Memory B cell (primary cell): ENCODE measurements around the gene AKAP6.

Experiments used
- ATAC-seq: fragments of 150-1000 bp; cut with Tn5 transposase; 2 replicates; pipeline ENCODE4 v1.10.0; 2021; ENCODE audit warnings: low read depth, mild to moderate bottlenecking, moderate library complexity
- DNase-seq, 2 donors: peaks; one replicate each; pipeline ENCODE4 v3.0.0; 2022; ENCODE audit warnings: low spot score in 2 of 2
- H3K27ac Mint-ChIP-seq: one replicate; pipeline ENCODE4 v1.8.0; 2022; ENCODE audit warnings: mild to moderate bottlenecking, moderate library complexity, mixed read lengths
- H3K27me3 Mint-ChIP-seq: one replicate; pipeline ENCODE4 v1.8.0; 2022; ENCODE audit warnings: mixed read lengths
- H3K36me3 Mint-ChIP-seq: one replicate; pipeline ENCODE4 v1.8.0; 2022; ENCODE audit warnings: mild to moderate bottlenecking, mixed read lengths
- H3K4me1 Mint-ChIP-seq: one replicate; pipeline ENCODE4 v1.8.0; 2022; ENCODE audit warnings: mixed read lengths
- H3K4me3 Mint-ChIP-seq: one replicate; pipeline ENCODE4 v1.8.0; 2022; ENCODE audit warnings: mild to moderate bottlenecking, moderate library complexity, mixed read lengths
- H3K9me3 Mint-ChIP-seq: one replicate; pipeline ENCODE4 v1.8.0; 2022; ENCODE audit warnings: mixed read lengths

AKAP6 gene

DNA sequence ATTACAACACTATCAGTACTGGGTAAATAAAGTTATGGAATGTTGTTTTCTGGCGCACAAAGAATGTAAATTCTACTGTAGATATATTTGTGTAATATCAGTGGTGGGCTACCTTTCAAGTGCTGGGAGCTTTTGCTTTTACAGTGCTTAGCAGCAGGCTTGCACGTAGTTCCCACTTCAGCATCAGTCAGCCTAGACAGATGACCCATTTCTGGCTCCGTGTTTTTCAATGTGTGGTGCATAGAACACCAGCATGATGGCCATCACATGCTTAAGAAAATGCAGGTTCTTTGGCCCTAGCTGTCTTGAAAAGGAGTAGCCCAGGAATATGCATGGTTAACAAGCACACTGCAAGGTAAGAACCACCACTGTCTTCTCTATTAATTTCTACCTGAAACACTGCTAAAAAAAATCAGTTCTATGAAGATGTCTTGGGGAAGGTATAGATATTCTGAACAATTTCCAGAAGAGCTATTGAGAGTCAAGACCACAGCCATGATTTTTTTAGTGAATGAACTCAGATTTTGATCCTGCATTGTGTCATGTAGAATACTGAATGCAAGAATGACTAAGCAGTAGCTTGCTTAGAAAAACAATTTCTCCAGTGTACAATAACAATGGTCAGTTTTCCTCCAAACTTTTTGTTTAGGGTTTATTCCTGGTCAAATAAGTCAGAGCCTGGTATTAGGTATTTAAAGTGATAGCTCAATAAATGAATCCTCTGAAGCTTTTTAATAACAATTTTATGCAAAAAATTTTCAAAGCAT, 195.7 kb downstream of the AKAP6 start:
- peaks cover 2% of the 10 kb centered on the region for H3K9me3 Mint-ChIP-seq
- ATAC-seq (no peak), DNase-seq (no peak)
- H3K36me3 Mint-ChIP-seq: no peaks in the 10 kb centered on the region
- no peak overlapping the region for H3K27ac Mint-ChIP-seq
- no peaks in the 10 kb centered on the region for H3K4me1 Mint-ChIP-seq
- H3K4me3 Mint-ChIP-seq: no peak overlapping the region
- no peaks in the 10 kb centered on the region for H3K27me3 Mint-ChIP-seq

DNA sequence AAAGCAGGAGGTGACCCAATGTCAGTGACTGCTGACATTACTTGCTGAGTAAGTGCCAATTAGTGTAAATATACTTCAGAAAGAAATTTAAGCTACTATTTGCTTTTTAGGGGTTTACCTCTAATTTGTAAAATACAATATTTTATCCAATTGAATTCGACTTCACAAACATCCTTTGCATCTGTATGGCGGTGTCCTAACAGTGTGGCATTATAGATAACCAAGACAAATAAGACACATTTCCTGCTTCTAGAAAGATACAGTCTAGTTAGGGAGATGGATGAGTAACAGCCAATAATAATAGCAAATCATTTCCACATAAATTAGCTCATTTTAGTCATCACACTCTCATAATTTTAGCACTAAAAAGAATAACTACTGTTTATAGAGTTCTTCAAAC, 196.5 kb downstream of the AKAP6 start:
- Mint-ChIP-seq H3K27ac (no peak overlapping the region), H3K27me3 (peaks cover 3% of the 10 kb centered on the region), H3K36me3 (no peaks in the 10 kb centered on the region), H3K4me3 (no peak overlapping the region), H3K4me1 (no peaks in the 10 kb centered on the region), H3K9me3 (no peaks in the 10 kb centered on the region)
- ATAC-seq: no peak
- DNase-seq: no peak

DNA sequence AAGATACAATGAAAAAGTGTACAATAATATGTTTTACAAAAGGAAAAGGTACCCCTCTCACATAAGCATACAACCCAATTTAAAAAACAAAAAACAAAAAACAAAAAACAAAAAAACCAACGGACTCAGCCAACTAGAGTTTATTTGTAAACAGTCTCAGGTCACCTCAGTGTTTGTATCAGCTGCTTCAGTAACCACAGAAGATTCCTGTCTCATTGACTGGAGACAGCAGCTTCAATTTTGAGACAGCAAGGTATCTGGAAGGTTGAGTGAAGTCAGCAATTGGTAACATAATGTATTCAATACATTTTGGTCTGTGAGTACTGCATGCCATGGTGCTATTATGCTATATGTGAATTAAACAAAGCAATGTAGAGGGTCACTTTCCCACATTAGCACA, 201.7 kb downstream of the AKAP6 start:
- no peak for ATAC-seq
- Mint-ChIP-seq H3K4me1 (no peaks in the 10 kb centered on the region), H3K36me3 (no peaks in the 10 kb centered on the region), H3K4me3 (no peak overlapping the region), H3K27me3 (peaks cover 3% of the 10 kb centered on the region), H3K27ac (no peak overlapping the region), H3K9me3 (no peaks in the 10 kb centered on the region)
- DNase-seq: no peak

DNA sequence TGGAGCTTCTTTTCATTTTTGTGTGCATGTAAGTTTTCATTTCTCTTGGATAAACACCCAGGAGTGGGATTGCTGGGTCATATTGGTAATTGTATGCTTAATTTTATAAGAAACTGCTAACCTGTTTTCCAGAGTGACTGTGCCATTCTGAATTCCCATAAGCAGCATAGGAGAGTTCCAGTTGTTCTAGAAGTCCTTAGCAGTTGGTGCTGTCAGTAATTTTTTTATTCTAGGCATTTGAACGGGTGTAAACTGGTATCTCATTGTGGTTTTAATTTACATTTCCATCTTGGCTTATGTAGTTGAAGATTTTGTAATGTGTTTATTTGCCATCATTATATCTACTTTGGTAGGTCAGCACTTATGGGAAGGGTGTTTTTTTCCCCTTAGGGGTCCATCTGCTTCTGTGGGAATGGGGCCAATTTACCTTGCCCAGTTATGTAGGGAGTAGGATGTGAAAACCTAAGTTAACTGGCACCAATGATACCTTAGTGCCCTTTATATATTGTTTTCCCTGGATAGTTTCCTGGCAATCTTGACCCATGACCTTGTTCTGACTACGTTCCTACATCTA, 202.9 kb downstream of the AKAP6 start:
- Mint-ChIP-seq H3K4me1 (no peaks in the 10 kb centered on the region), H3K27ac (no peak overlapping the region), H3K4me3 (no peak overlapping the region), H3K27me3 (peaks cover 3% of the 10 kb centered on the region), H3K9me3 (no peaks in the 10 kb centered on the region), H3K36me3 (peaks cover 3% of the 10 kb centered on the region)
- DNase-seq (no peak), ATAC-seq (no peak)

DNA sequence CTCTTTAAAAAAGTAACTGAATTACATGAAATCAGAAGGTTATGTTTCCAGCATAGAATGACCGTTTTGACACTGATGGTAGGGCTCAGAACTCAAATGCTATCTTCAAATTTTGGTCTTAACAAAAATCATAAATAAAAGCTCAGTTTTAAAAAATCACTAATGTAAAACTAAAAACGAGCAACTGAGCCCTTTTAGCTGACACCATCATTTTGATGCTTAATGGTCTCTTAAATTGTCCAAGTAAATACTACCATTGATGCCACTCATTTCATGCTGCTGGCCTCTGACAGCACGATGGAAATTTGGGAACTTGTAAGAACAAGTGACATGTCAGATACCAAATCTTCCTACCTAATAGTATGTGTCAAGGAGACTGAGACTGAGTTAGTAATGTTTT, 205.0 kb downstream of the AKAP6 start:
- H3K4me3 Mint-ChIP-seq: no peak overlapping the region
- H3K9me3 Mint-ChIP-seq: no peaks in the 10 kb centered on the region
- H3K27ac Mint-ChIP-seq: no peak overlapping the region
- H3K27me3 Mint-ChIP-seq: peaks cover 3% of the 10 kb centered on the region
- DNase-seq (no peak), ATAC-seq (no peak)
- H3K36me3 Mint-ChIP-seq: peaks cover 3% of the 10 kb centered on the region
- H3K4me1 Mint-ChIP-seq: no peaks in the 10 kb centered on the region

DNA sequence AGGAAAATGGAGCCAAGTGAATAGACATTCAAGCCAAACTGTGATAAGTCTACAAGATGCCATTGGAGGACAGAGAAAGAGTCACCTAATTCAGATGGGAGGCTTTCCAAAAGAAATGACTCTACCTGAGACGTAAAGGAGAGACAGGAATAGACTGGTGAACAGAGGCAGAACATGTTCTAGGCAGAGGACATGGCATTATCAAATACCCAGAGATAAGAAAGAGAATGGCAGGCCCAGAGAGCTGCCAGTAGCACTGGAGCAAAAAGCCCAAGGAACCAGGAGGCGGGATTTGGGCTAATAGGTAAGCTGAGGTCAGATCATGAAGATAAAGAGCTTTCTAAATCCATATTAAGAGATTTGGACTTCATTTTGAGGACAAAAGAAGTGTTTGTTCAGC, 207.1 kb downstream of the AKAP6 start:
- ATAC-seq: no peak
- Mint-ChIP-seq H3K4me3 (no peak overlapping the region), H3K27ac (no peak overlapping the region), H3K9me3 (no peaks in the 10 kb centered on the region), H3K4me1 (no peaks in the 10 kb centered on the region), H3K27me3 (no peaks in the 10 kb centered on the region), H3K36me3 (peaks cover 3% of the 10 kb centered on the region)
- no peak for DNase-seq

DNA sequence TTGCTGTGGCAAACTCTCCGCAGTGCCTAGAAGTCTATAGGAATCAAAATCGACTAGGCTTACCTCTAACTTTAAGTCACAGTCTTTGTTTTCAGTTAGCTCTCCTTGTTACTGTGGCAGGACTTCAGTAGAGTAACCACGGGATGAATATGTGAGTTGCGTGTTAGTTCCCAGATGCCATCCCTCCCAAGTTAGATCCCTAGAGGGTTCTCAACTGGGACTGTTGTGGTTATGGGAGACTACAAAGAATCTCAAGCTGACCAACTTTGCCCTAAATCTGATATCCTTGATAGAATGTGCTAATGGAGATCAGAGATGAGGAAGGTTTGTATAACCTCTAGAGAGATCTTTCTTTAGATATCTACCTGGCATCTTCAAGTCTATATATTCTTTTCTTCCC, 208.1 kb downstream of the AKAP6 start:
- DNase-seq: no peak
- Mint-ChIP-seq H3K27me3 (no peaks in the 10 kb centered on the region), H3K4me3 (no peak overlapping the region), H3K36me3 (peaks cover 3% of the 10 kb centered on the region), H3K4me1 (no peaks in the 10 kb centered on the region), H3K9me3 (no peaks in the 10 kb centered on the region), H3K27ac (no peak overlapping the region)
- ATAC-seq: no peak

DNA sequence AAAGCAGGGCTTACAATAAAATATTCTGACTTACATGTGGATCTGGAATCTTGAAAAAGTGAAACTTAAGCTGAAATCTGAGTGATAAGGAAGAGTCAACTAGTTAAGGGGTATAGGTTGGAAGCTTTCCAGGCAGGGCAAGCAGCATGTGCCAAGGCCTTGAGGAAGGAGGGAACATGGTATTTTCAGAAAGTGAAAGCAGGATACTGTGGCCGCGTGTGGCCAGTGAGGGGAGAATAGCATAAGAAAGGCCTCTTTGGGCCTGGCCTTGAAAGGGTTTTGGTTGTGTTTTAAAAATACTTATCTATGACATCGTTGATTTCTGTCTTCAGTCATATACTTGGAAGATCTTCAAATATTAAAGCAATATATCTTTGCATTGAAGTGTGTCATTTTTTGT, 213.4 kb downstream of the AKAP6 start:
- Mint-ChIP-seq H3K9me3 (no peaks in the 10 kb centered on the region), H3K27ac (no peak overlapping the region), H3K27me3 (no peaks in the 10 kb centered on the region), H3K4me1 (no peaks in the 10 kb centered on the region), H3K4me3 (no peak overlapping the region), H3K36me3 (no peaks in the 10 kb centered on the region)
- ATAC-seq (no peak), DNase-seq (no peak)

DNA sequence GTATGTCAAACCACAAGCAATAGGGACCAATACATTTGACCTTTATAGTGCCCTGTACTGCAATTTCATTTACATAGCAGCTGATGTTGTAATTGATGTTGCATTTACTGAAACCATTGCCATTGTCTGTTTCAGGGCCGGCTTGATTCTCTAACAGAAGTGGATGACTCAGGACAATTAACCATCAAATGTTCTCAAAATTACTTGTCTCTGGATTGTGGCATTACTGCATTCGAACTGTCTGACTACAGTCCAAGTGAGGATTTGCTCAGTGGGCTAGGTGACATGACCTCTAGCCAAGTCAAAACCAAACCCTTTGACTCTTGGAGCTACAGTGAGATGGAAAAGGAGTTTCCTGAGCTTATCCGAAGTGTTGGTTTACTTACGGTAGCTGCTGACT, 216.0 kb downstream of the AKAP6 start:
- Mint-ChIP-seq H3K4me3 (no peak overlapping the region), H3K4me1 (no peaks in the 10 kb centered on the region), H3K27me3 (no peaks in the 10 kb centered on the region), H3K9me3 (no peaks in the 10 kb centered on the region), H3K36me3 (no peaks in the 10 kb centered on the region), H3K27ac (no peak overlapping the region)
- no peak for ATAC-seq
- DNase-seq: no peak

DNA sequence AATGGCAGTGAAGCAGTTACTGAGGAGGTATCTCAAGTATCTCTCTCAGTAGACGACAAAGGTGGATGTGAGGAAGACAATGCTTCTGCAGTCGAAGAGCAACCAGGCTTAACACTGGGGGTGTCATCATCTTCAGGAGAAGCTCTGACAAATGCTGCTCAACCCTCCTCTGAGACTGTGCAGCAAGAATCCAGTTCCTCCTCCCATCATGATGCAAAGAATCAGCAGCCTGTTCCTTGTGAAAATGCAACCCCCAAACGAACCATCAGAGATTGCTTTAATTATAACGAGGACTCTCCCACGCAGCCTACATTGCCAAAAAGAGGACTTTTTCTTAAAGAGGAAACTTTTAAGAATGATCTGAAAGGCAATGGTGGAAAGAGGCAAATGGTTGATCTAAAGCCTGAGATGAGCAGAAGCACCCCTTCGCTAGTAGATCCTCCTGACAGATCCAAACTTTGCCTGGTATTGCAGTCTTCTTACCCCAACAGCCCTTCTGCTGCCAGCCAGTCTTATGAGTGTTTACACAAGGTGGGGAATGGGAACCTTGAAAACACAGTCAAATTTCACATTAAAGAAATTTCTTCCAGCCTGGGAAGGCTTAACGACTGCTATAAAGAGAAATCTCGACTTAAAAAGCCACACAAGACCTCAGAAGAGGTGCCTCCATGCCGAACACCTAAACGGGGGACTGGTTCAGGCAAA, 216.6 kb downstream of the AKAP6 start:
- no peak overlapping the region for H3K4me3 Mint-ChIP-seq
- no peak for DNase-seq
- H3K27me3 Mint-ChIP-seq: no peaks in the 10 kb centered on the region
- H3K9me3 Mint-ChIP-seq: no peaks in the 10 kb centered on the region
- no peak for ATAC-seq
- H3K4me1 Mint-ChIP-seq: no peaks in the 10 kb centered on the region
- no peaks in the 10 kb centered on the region for H3K36me3 Mint-ChIP-seq
- H3K27ac Mint-ChIP-seq: no peak overlapping the region

DNA sequence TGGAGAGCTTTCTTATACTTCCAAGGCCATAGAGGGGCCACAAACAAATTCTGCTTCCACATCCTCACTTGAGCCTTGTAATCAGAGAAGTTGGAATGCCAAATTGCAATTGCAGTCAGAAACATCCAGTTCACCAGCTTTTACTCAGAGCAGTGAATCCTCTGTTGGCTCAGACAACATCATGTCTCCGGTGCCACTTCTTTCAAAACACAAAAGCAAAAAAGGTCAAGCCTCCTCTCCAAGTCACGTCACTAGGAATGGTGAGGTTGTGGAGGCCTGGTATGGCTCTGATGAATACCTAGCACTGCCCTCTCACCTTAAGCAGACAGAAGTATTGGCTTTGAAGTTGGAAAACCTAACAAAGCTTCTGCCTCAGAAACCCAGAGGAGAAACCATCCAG, 217.1 kb downstream of the AKAP6 start:
- no peaks in the 10 kb centered on the region for H3K4me1 Mint-ChIP-seq
- no peaks in the 10 kb centered on the region for H3K9me3 Mint-ChIP-seq
- no peak overlapping the region for H3K4me3 Mint-ChIP-seq
- no peak for DNase-seq
- no peak overlapping the region for H3K27ac Mint-ChIP-seq
- ATAC-seq: no peak
- H3K27me3 Mint-ChIP-seq: no peaks in the 10 kb centered on the region
- no peaks in the 10 kb centered on the region for H3K36me3 Mint-ChIP-seq

DNA sequence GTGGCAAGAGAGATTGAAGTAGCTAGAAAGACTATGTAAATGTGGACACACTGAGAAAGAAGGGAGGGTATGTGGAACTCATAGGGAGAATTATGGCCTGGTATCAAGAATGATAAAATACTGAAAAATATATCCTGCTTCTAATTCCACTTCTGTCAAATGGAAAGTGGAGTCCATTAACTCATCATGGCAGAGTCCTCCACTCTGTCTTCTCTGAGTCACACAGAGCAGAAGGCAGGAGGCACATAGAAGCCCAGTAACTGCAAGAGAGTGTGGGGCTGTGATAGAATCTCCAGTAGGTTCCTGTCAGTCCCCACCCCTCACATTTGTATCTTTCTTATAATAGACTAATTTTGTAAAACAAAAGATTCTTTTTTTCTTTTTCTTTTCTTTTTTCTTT, 223.7 kb downstream of the AKAP6 start:
- no peak for DNase-seq
- no peaks in the 10 kb centered on the region for H3K27me3 Mint-ChIP-seq
- no peaks in the 10 kb centered on the region for H3K36me3 Mint-ChIP-seq
- no peak overlapping the region for H3K27ac Mint-ChIP-seq
- H3K4me1 Mint-ChIP-seq: no peaks in the 10 kb centered on the region
- H3K9me3 Mint-ChIP-seq: peaks cover 2% of the 10 kb centered on the region
- no peak for ATAC-seq
- H3K4me3 Mint-ChIP-seq: no peak overlapping the region

DNA sequence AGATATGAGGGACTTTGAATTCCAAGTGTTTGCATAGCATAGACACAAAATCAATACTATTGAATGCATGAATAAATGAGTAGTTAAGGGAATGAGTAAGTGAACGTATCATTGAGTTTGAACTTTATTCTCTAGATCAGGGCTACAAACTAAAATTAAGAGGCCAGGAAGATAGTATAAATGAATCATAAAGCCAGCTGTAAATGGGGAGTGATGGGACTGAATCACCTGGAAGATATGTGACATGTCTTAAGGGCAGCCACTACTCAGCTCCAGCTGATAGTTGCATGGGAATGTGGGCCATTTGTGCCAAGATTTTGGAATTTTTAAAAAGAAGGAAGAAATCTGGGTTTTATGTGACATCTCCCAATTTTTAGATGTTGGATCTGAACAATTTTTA, 229.9 kb downstream of the AKAP6 start:
- H3K9me3 Mint-ChIP-seq: peaks cover 2% of the 10 kb centered on the region
- no peaks in the 10 kb centered on the region for H3K27me3 Mint-ChIP-seq
- ATAC-seq (no peak), DNase-seq (no peak)
- H3K27ac Mint-ChIP-seq: no peak overlapping the region
- no peaks in the 10 kb centered on the region for H3K4me1 Mint-ChIP-seq
- H3K4me3 Mint-ChIP-seq: no peak overlapping the region
- no peaks in the 10 kb centered on the region for H3K36me3 Mint-ChIP-seq

DNA sequence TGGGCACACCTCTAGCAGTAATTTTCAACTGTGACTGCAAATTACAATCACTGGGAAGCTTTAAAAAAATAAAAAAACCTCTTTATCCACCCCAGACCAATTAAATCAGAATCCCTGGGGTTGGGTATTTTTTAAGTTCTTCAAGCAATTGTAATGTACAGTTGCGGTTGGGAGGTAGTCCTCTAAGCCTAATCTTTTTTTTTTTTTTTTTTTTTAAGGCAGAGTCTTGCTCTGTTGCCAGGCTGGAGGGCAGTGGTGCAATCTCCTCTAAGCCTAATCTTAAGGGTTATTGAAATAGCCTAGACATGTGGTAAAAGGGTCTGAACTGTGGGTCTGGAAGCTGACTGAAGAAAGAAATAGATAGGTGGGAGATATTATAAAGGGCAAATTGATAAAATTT, 230.5 kb downstream of the AKAP6 start:
- H3K4me3 Mint-ChIP-seq: no peak overlapping the region

More for the DNA sequence above, 230.5 kb downstream of the AKAP6 start:
- DNase-seq (no peak), ATAC-seq (no peak)
- H3K4me1 Mint-ChIP-seq: peaks cover 3% of the 10 kb centered on the region
- H3K27me3 Mint-ChIP-seq: no peaks in the 10 kb centered on the region
- H3K27ac Mint-ChIP-seq: no peak overlapping the region
- H3K36me3 Mint-ChIP-seq: no peaks in the 10 kb centered on the region
- peaks cover 2% of the 10 kb centered on the region for H3K9me3 Mint-ChIP-seq
